Stimulated activated CD8-positive, alpha-beta memory T cell treated with anti-CD3 and anti-CD28 coated beads, Interleukin-12 subunit alpha, Interleukin-12 subunit beta, amount 100 ng/mL, for 4 hours (primary cell): ENCODE measurements around the gene SERPINA5.

Source experiments
- DNase-seq: peaks from one replicate; pipeline ENCODE4 v3.0.0-alpha.2; 2020; ENCODE audit warnings: low read depth

Gene SERPINA5, protein sequence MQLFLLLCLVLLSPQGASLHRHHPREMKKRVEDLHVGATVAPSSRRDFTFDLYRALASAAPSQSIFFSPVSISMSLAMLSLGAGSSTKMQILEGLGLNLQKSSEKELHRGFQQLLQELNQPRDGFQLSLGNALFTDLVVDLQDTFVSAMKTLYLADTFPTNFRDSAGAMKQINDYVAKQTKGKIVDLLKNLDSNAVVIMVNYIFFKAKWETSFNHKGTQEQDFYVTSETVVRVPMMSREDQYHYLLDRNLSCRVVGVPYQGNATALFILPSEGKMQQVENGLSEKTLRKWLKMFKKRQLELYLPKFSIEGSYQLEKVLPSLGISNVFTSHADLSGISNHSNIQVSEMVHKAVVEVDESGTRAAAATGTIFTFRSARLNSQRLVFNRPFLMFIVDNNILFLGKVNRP

DNA sequence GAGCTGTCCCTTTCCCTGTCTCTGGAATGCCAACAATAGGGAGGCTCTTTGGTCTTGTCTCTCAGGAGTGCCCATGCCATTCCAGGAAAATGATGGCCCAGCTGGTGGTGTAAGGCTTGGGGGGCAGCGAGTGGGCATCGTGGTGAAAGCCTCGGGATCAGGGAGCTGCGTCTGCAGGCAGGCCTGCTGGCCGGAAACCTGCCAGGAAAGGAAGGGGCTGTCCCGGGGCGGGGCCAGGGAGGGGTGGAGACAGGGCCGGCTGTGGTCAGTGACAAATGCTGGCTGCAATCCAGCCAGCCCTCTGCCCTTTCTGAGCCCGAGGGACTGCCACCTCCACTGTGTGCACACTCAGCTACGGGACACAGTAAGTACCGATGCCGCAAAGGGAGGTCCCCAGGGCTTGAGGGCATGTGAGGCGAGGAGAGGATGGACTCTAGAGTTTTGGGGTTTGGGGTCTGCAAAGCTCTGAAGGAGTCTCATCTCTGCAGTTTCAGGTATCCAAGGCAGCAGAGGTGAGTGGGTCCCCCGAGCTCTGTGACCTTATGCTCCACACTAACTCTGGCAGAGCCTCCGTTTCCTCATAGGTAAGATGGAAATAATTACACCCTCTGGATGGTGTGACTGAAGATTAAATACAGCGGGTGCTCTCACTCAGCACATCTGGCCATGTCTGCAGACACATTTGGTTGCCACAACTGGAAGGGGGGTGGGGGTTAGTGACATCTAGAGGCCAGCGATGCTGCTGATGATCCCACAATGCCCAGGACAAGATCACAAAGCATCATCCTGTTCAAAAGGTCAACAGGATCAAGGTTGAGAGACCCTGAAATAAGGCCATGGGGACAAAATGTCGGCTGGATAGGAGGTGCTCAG lies at the start of gene SERPINA5:
Gene SERPINA5 (plus strand): TSS at position 300 of the 873 bp plus-strand sequence. CDS start 5,937 bp downstream, outside the sequence.
- no peak for DNase-seq

DNA sequence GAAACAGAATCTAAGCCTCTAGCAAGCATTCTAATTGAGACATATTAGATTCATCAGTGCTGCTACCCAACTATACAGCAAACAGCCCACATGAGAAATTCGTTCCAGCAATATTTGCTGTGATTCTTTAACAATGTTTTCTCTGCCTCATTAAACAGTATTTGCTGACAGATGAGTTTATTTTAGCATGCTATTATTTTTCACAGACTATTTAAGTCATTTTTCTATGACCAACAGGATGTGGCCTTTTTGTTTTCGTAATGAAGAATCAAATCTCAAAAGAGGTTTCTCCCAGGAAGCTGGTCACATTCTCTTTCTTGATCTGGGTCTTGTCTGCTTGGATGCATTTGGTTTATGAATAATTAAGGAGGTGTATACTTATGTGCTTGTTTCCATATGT lies 48.8 kb upstream of the SERPINA5 start:
- no peak for DNase-seq

DNA sequence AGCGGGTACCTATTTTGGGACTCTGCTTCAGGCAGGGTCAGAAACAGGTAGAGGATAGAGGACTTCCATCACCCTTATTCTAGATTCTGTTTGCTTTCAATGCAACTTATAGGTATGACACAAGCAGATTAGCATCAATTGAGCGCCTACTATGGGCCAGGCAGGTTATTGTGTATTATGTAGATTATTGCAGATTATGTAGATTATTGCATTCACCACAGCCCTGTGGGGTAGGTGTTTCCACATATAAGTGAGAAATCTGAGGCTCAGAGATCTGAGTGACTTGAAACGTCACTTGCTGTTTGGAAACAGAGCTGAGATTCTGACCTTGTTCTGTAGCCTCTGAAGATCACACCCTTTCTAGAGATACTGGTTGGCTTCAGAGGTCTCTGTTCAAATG lies 45.7 kb upstream of the SERPINA5 start:
- DNase-seq: no peak

DNA sequence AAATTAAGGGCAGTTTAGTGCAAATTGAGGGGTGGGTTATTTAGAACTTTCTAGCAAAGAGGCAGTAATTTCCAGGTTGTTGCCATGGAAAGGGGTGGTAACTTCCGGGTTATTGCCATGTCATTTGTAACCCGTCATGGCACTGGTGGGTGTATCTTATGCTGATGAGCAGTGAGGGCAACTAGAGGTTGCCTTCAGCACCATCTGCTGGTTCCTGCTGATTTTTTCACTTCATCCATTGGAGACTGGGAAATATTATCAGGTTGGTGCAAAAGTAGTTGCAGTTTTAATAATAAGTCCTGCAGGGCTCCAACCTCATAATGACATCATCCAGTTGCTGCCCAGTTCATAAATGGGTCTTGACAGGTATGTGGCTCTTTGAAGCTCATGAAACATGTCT lies 44.4 kb upstream of the SERPINA5 start:
- no peak for DNase-seq

DNA sequence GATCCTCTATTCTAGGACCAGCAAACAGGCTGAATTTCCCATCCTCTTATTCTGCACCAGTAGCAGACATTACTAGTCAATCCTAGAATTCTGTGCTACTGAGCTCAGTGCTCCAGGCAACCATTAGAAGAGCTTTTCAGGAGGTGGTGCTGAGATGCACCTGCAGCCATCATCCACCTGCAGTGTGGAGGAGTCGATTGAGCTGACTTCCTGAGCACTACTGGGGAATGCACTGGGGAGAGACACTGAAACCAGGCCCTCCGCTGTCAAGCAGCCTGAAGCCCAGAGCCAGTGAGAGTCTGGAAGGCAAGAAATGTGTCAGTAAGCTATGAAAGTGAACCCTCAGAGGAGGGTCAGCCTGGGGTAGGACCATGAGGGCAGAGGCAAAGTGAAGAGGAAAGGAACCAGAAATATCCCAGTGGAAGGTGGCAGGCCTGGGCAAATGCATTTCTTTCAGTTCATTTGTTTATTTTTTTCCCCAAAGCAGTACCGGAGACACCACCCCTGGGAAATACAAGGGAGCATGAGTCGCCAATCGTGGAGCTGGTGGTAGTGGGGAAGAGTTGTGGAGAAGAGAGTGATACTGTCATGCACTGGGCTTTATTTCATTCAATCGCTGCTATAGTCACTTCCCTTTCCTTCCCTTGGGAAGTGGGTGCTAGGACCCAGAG lies 43.0 kb upstream of the SERPINA5 start:
- DNase-seq: no peak

DNA sequence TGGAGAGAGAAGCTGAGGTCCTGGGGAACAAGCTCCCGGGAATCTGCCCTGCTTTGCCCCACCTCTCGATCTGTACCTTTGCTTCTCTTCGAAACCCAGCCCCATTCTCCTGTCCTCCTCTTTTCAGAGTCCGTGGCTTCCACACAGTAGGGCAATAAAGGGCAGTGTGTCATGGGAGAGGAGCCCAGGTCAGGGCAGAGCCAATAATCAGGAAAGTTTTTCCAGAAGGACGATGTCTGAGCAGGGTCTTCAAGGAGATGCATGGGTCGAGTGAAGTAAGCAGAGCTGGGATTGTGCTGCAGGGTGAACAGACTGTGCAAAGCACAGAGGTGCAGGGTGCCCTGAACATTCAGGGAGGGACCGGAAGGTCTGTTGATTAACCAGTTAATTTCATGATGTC lies 42.0 kb upstream of the SERPINA5 start:
- no peak for DNase-seq

DNA sequence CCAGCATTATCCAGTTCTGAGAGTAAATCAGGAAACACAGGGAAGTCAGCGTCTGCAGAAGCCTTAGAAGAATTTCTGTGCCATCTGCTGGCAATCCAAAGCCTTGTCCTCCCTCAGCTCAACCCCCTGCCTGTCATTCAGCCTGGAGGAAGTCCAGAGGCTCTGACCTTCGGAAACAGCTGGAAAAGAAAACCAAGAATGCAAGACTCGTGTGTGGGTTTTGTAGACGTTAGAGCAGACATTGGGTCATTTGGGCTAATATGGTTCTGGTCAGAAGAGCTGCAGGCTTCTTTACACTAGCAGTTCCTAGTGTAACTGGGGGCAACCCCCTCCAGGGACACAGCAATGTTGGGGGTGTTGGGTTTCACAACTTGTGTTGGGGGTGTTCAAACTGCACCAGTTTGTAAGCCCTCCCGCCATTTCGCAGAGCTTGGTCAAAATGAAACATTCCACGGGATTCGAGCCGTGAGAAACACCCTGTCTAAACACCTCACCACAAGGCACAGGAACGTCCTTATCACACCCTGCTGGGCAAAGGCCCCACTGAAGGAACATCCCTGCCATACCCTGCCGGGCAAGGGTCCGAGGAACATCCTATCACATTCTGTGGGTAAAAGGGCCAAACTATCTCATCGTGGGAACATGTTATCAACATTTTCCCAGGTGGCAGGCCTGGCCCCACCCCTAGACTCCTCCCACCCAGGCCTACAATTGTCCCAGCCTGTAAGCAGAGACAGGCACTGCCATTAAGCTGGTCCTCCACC lies 41.0 kb upstream of the SERPINA5 start:
- DNase-seq: no peak

DNA sequence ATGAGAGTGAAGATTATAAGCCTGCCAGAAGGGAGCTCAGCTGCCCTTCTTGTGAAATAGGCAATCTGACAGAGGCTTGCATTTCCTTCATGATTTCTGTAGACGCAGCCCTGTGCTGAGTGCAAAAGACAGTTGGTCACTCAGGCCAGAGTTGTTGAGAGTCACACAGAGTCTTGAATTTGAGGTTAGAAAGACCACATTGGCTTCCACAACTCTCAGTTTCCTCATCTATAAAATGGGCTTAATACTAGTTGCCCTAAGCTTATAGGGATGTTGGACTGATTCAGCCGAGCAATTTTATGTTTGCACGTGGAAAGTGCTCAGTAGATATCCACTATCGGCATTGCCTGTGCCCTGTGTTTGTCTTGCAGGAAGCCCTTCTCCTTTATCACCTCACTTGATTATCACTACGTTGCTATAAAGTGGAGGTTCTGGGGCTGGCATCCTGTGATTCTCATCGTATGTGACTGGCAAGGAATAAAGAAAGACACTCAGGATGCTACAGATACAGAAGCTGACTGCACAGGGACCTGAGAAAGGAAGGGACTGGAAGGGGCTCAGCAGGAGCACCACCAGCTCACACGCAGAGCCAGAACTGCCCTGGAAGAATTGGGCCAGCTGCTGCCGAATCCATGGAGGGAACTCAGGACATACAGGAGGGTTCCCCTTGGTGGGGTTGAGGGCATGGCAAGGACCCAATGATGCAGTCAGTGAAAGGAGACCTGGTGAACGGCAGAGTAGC lies 39.8 kb upstream of the SERPINA5 start:
- DNase-seq: no peak

DNA sequence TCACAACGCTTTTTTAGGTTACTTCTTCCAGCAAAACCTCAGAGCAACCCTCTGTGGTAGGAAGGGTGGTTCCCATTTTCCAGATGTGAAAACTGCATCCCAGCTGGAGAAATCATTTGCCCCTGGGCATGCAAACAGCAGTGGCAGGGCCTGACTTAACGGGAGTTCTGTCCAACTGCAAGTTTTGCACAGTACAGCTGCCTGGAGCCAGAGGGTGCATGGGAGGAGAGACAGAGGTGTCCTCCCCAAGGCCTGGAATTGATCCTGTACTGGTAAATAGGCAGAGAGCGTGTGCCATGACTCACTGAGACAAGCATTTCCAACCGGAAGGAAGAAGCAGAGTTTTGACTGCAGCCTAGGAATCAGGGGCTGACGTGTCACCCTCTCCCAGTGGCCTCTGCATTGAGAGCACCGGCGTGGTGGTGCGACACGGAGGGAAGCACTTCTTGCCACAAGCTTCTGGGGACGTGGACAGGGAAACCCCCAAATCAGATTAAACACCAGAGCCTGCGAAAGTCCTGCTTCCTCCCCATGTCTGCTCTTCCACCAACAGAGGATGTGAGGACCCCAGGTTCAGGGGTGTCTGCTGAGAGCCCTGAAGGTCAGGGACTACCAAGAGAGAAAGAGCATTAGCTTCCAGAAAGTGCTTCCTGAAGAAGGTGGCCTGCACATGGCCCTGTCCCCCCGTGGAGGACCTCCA lies 39.0 kb upstream of the SERPINA5 start:
- DNase-seq: no peak

DNA sequence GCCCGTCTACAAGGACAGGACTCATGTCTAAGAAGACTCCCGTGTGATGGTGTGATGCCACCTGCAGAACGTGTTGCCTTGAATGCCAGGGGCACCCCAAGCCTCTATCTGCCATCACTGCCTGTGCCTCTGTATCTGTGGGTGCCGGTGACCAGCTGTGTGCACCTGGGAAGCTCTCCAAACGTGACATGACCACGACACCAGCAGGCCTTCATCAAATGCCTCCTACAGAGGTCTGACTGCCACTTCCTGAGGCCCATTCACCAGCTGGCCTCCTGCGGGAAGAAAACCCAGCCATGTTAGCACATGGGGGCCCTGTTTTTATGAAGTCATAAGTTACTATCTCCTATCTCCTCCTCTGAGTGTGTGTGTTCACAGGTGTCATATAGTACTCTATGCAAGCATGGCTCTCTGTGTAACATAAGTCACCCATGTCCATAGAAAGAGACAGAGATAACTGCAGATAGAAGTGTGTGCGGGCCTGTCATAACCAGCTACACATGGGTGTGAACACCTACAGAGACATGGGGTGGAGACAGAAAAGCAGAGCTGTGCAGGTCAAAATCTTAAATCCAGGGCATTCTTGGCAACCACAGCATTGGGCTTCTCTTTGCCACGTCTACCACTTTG lies 38.3 kb upstream of the SERPINA5 start:
- DNase-seq: no peak

DNA sequence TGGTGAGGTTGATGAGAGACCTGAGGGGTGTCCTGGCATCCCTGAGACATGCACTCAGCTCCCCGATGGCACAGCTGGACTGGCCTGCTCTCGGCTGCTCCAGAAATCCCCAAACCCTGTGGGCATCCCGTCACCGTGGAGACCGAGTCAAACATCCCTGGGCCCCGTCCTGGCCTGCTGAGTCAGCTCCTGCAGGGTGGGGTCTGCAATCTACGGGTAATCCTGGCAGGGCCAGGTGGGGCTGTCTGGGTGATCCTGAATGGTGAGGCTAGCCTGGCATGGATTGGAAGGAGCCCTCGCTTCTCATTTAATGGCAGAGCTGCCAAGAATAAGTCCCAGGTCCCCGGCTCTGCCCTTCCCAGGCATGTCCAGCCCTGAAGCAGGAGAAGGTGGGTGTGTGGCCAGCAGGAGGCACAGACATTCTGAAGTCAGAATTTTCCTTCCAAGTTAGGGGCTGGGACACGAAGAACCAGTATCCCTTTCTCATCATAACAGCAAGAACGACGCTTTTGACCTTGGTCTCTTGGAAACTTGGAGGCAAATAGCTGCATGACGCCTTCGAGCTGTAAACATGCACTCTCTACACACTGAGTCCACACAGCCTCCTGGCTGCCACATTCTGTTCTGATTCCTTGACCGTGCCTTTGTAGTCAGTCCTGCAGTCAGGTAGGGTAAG lies 37.6 kb upstream of the SERPINA5 start:
- no peak for DNase-seq

DNA sequence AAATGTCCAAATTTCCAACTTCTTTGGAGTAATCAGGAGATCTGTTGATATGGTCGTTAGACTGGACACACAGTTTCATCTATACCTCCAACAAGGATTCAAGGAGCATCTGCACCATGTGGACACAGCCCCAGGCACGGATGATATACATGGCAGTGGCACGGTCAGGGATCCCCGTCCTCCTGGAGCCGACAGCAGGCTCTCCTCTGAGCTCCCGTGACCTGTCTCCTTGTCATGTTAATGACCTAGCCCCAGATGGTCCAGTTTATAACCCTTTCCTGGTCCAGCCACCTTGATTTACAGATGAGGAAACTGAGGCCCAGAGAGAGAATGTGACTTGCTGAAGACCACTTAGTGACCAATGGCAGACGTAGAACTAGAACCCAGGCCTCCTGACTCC lies 36.5 kb upstream of the SERPINA5 start:
- DNase-seq: no peak

DNA sequence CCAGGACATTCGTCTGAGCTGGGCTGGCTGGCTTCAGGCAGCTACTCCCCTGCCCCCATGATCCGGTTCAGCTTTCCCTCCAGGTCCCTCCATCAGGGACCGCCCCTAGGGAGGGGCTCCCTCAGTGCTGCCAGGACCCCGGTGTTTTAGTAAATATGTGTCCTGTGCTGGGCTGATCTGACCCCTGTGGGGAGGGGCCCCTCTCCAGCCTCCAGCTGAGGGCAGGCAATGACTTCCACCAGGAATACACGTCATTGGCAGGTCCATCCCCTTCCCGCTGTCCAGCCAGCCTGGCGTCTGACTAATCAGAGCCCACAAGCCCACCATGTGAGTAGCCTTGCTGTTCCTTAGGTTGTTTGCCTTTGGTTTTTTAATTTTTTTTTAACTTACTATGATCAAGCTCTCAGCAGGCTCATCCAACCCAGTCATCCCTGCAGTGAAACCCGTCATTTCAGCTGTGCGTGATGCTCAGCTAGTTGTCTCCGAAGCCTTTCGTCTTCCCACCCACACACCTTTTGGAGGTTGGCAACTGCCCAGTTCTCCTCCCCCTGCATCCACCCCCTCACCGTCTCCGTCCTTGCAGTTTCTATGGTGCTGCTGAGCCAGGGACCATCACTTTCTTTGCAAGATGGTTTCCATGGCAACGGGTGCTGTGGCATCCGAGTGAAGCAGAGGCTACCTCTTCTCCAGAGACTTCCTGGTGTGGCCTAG lies 35.9 kb upstream of the SERPINA5 start:
- no peak for DNase-seq

DNA sequence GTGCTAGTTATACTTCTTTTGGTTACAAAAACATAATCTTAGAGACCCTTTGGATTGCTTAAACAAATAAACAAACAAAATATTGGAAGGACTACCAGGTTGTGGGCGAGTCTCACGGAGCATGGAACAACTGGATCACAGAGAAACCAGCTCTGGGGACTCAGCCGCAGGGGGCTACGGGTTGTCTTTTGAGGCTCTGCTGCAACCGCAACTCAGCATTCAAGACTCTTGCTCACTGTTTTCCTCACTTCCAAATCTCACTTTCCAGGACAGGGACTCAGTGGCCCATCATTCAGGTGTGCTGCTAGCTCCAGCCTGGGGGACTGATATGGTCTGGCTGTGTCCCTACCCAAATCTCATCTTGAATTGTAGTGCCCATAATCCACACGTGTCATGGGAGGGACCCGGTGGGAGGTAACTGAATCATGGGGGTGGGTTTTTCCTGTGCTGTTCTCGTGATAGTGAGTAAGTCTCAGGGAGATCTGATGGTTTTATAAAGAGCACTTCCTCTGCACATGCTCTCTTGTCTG lies 34.0 kb upstream of the SERPINA5 start:
- DNase-seq: no peak

DNA sequence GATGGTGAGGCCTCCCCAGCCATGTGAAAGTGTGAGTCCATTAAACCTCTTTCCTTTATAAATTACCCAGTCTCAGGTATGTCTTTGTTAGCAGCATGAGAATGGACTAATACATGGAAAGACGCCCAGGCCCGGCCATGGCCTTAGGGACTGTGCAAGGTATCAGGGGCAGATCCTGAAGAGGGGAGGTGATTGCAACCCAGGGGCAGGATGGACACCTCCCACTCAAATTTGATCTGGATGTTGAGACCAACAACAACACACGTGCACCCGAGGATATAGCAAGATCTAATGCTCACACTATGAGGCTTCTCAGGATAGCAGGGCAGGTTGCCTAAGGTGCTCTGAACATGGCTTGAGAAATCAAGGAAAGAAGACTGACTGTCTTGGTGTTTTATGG lies 33.5 kb upstream of the SERPINA5 start:
- DNase-seq: no peak

DNA sequence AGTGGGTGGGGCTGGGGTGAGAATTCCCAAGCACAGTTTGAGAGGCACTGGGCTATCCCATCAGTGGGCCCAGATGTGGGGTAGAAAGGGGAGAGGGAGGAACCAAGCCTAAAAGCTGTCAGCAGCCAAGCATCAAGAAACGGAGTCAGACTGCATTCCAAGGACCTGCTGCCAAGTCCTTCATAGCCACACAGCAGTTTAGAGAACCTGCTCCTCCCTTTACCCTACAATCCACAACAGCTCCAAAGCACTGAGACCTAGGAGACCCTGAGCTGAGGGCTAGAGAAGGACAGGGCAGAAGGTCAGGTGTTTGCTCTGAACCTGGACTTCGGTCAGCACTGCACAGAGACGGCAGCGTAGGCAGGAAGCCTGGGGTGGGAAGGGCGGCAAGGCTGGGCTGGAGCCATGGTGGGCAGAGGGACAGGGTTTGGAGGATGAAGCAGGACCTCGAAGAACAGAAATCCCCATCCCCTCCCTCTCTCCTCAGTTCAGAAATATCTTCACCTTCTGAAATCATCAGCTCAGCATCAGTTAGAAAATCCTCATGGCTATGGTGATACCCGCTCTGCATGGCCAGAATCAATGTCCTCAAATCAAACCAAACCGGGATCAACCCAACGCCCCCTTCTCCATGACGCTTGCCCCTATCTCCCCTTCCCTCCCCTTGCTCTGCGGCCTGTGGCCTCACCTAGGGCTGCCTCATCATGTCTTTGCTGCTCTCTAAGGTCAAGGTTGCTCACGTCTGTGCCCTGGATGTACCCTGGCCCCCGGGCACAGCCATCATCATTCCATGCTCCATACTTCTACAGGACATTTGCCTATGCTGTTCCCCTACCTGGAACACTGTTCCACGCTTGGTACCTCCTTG lies 32.9 kb upstream of the SERPINA5 start:
- DNase-seq: no peak
